Spinal cord (tissue), 10 donors: ENCODE results near the gene NHLRC4. TPM values are rescaled to one million over a fixed set of nuclear protein-coding genes. Genes with fewer than 3 reads are reported as not detected.

Source experiments
- DNase-seq, 6 donors: peaks; one replicate each; pipeline versions ENCODE4 v3.0.0 to v3.0.0-alpha.2; 2013 to 2015; ENCODE audit warnings: low spot score in 6 of 6, low read depth in 4 of 6
- H3K27ac ChIP-seq: one replicate; pipeline ENCODE4 v1.5.1; 2013; ENCODE audit warnings: low read depth, low read length, control low read depth
- H3K27me3 ChIP-seq: one replicate; pipeline ENCODE4 v1.6.1; 2013; ENCODE audit warnings: low read length; ENCODE audit not compliant: control insufficient read depth, insufficient read depth
- H3K36me3 ChIP-seq: one replicate; pipeline ENCODE4 v1.6.1; 2013; ENCODE audit warnings: low read length; ENCODE audit not compliant: control insufficient read depth, insufficient read depth
- H3K4me1 ChIP-seq: one replicate; pipeline ENCODE4 v1.6.1; 2013; ENCODE audit warnings: low read length; ENCODE audit not compliant: control insufficient read depth, insufficient read depth
- H3K4me3 ChIP-seq: one replicate; pipeline ENCODE4 v1.5.1; 2013; ENCODE audit warnings: low read depth, low read length, control low read depth
- H3K9me3 ChIP-seq: one replicate; pipeline ENCODE4 v1.6.1; 2013; ENCODE audit warnings: low read length; ENCODE audit not compliant: control insufficient read depth, insufficient read depth
- WGBS: methylation state at CpG from one replicate; pipeline ENCODE4 v1.1.5; 2013; ENCODE audit warnings: missing lambda C conversion rate; ENCODE audit not compliant: insufficient coverage; 5-methylcytosine and 5-hydroxymethylcytosine counted together
- polyA plus RNA-seq, 2 donors: library from polyadenylated mRNA; unstranded; fragments of 120-200 nt; gene quantifications; one replicate each; pipeline ENCODE4 v1.2.1, GENCODE V29; 2013; ENCODE audit not compliant: insufficient read length in 2 of 2
- total RNA-seq, 2 donors: library from RNA; depleted of rRNA in 1 of 2; stranded (reverse); fragments of 120-200 nt in 1 of 2; fragments of >200 nt in 1 of 2; gene quantifications; one replicate each; pipeline versions ENCODE4 v1.2.3 to v1.2.4, GENCODE V29; 2013 to 2014
- donor health status: healthy.

Gene NHLRC4
- total and polyA plus RNA-seq, 4 donors: 0.73 to 3.5 (median 1.1) TPM

GRCh38 chr16:540645-541340, 26.0 kb upstream of the NHLRC4 start:
- no peak overlapping the region for H3K4me3 ChIP-seq
- no peaks in the 10 kb centered on the region for H3K27me3 ChIP-seq
- H3K9me3 ChIP-seq: no peaks in the 10 kb centered on the region
- no peaks in the 10 kb centered on the region for H3K4me1 ChIP-seq
- H3K27ac ChIP-seq: no peak overlapping the region
- WGBS: 89% methylated on average over 29 of the region's 29 CpGs
- peaks cover 94% of the 10 kb centered on the region for H3K36me3 ChIP-seq
- DNase-seq: no peak

- no peak for DNase-seq
- WGBS: 83% methylated on average over 49 of the region's 51 CpGs
- H3K4me1 ChIP-seq: no peaks in the 10 kb centered on the region
- no peak overlapping the region for H3K27ac ChIP-seq
- no peaks in the 10 kb centered on the region for H3K27me3 ChIP-seq
- peaks cover 94% of the 10 kb centered on the region for H3K36me3 ChIP-seq
- H3K4me3 ChIP-seq: no peak overlapping the region
- no peaks in the 10 kb centered on the region for H3K9me3 ChIP-seq
Observed at GRCh38 chr16:543301-544164, 23.3 kb upstream of the NHLRC4 start.

- Histone ChIP-seq H3K4me3 (no peak overlapping the region), H3K36me3 (peaks cover 96% of the 10 kb centered on the region), H3K9me3 (no peaks in the 10 kb centered on the region), H3K4me1 (no peaks in the 10 kb centered on the region), H3K27me3 (no peaks in the 10 kb centered on the region), H3K27ac (no peak overlapping the region)
- DNase-seq: no peak
- WGBS: 89% methylated on average over 27 of the region's 46 CpGs
Observed at GRCh38 chr16:544517-544916, 22.3 kb upstream of the NHLRC4 start.

- Histone ChIP-seq H3K36me3 (peaks cover 96% of the 10 kb centered on the region), H3K4me3 (no peak overlapping the region), H3K9me3 (no peaks in the 10 kb centered on the region), H3K27me3 (no peaks in the 10 kb centered on the region), H3K4me1 (no peaks in the 10 kb centered on the region), H3K27ac (no peak overlapping the region)
- peak in 2 of 6 donors; percentile 28 to 38 for DNase-seq
- WGBS: 84% methylated on average over 54 of the region's 60 CpGs
Observed at GRCh38 chr16:546909-547770, 19.7 kb upstream of the NHLRC4 start.

- peaks cover 98% of the 10 kb centered on the region for H3K36me3 ChIP-seq
Observed at GRCh38 chr16:548586-548985, 18.2 kb upstream of the NHLRC4 start.

GRCh38 chr16:549544-550263, 17.1 kb upstream of the NHLRC4 start:
- H3K9me3 ChIP-seq: no peaks in the 10 kb centered on the region
- no peak overlapping the region for H3K4me3 ChIP-seq
- H3K4me1 ChIP-seq: peaks cover 10% of the 10 kb centered on the region
- 95% methylated on average over 54 of the region's 54 CpGs for WGBS
- peaks cover 98% of the 10 kb centered on the region for H3K36me3 ChIP-seq
- no peaks in the 10 kb centered on the region for H3K27me3 ChIP-seq
- no peak overlapping the region for H3K27ac ChIP-seq
- no peak for DNase-seq

More at GRCh38 chr16:548586-548985, 18.2 kb upstream of the NHLRC4 start:
- Histone ChIP-seq H3K27me3 (no peaks in the 10 kb centered on the region), H3K4me1 (no peaks in the 10 kb centered on the region), H3K27ac (no peak overlapping the region), H3K4me3 (no peak overlapping the region), H3K9me3 (no peaks in the 10 kb centered on the region)
- no peak for DNase-seq
- 96% methylated on average over 21 of the region's 21 CpGs for WGBS

- no peak overlapping the region for H3K27ac ChIP-seq
- WGBS: 92% methylated on average over 26 of the region's 28 CpGs
- H3K36me3 ChIP-seq: peaks cover 92% of the 10 kb centered on the region
- no peak for DNase-seq
- no peaks in the 10 kb centered on the region for H3K9me3 ChIP-seq
- H3K27me3 ChIP-seq: no peaks in the 10 kb centered on the region
- H3K4me3 ChIP-seq: no peak overlapping the region
- H3K4me1 ChIP-seq: peaks cover 22% of the 10 kb centered on the region
Observed at GRCh38 chr16:551210-551609, 15.6 kb upstream of the NHLRC4 start.

GRCh38 chr16:552171-552570, 14.6 kb upstream of the NHLRC4 start:
- Histone ChIP-seq H3K27me3 (no peaks in the 10 kb centered on the region), H3K36me3 (peaks cover 83% of the 10 kb centered on the region), H3K27ac (no peak overlapping the region), H3K9me3 (no peaks in the 10 kb centered on the region), H3K4me1 (peaks cover 26% of the 10 kb centered on the region), H3K4me3 (no peak overlapping the region)
- WGBS: 95% methylated on average over 35 of the region's 35 CpGs
- DNase-seq: no peak
